Measurements from ENCODE around the gene FANCE. TPM values are rescaled to one million over a fixed set of nuclear protein-coding genes. Genes with fewer than 3 reads are reported as not detected.

The FANCE gene
- total RNA-seq, 3 donors from 2014 or later: 9.7 to 12.6 (median 10.8) TPM

GRCh38 chr6:35426074-35426473 is 26.1 kb upstream of the FANCE start:
- Histone ChIP-seq H3K27ac (no peak overlapping the region), H3K4me3 (no peak overlapping the region), H3K4me1 (no peaks in the 10 kb centered on the region), H3K36me3 (peaks cover 4% of the 10 kb centered on the region), H3K27me3 (no peaks in the 10 kb centered on the region), H3K9me3 (peaks cover 13 to 16% of the 10 kb centered on the region in 2 donors)
- no peak for DNase-seq (ENCODE audit: low spot score in 2 of 2)
- intact Hi-C loops (cut with DNase I; ENCODE audit: low total_unique reads): no loop called here
- TF ChIP-seq POLR2A (IDR thresholded peaks at IDR 0.05) (no peak), CTCF (IDR thresholded peaks at IDR 0.05) (no peak), POLR2AphosphoS5 (IDR thresholded peaks at IDR 0.05) (no peak)

GRCh38 chr6:35427435-35427834 is 24.7 kb upstream of the FANCE start:
- Histone ChIP-seq H3K4me3 (no peak overlapping the region), H3K27me3 (no peaks in the 10 kb centered on the region), H3K27ac (no peak overlapping the region), H3K4me1 (no peaks in the 10 kb centered on the region), H3K9me3 (peaks cover 13 to 16% of the 10 kb centered on the region in 2 donors), H3K36me3 (peaks cover 4% of the 10 kb centered on the region)
- intact Hi-C loops (cut with DNase I; ENCODE audit: low total_unique reads): no loop called here
- DNase-seq (ENCODE audit: low spot score in 2 of 2): no peak
- TF ChIP-seq POLR2AphosphoS5 (IDR thresholded peaks at IDR 0.05) (no peak), POLR2A (IDR thresholded peaks at IDR 0.05) (no peak), CTCF (IDR thresholded peaks at IDR 0.05) (no peak)

GRCh38 chr6:35427851-35428321 is 24.3 kb upstream of the FANCE start:
- Histone ChIP-seq H3K4me3 (no peak overlapping the region), H3K27ac (no peak overlapping the region), H3K36me3 (peaks cover 4% of the 10 kb centered on the region), H3K4me1 (no peaks in the 10 kb centered on the region), H3K27me3 (no peaks in the 10 kb centered on the region), H3K9me3 (peaks cover 13 to 16% of the 10 kb centered on the region in 2 donors)
- DNase-seq (ENCODE audit: low spot score in 2 of 2): no peak
- TF ChIP-seq POLR2A (IDR thresholded peaks at IDR 0.05): no peak
- TF ChIP-seq POLR2AphosphoS5 (IDR thresholded peaks at IDR 0.05): no peak
- TF ChIP-seq CTCF (IDR thresholded peaks at IDR 0.05): no peak
- intact Hi-C loops (cut with DNase I; ENCODE audit: low total_unique reads): no loop called here

GRCh38 chr6:35428421-35429149 is 23.6 kb upstream of the FANCE start:
- TF ChIP-seq POLR2AphosphoS5 (IDR thresholded peaks at IDR 0.05) (no peak), POLR2A (IDR thresholded peaks at IDR 0.05) (no peak), CTCF (IDR thresholded peaks at IDR 0.05) (no peak)
- no peak for DNase-seq (ENCODE audit: low spot score in 2 of 2)
- H3K4me1 ChIP-seq: no peaks in the 10 kb centered on the region
- peaks cover 13 to 16% of the 10 kb centered on the region in 2 donors for H3K9me3 ChIP-seq
- no peak overlapping the region for H3K27ac ChIP-seq
- intact Hi-C loops (cut with DNase I; ENCODE audit: low total_unique reads): no loop called here
- H3K36me3 ChIP-seq: peaks cover 4% of the 10 kb centered on the region
- H3K27me3 ChIP-seq: no peaks in the 10 kb centered on the region
- no peak overlapping the region for H3K4me3 ChIP-seq

GRCh38 chr6:35429463-35429862 is 22.7 kb upstream of the FANCE start:
- Histone ChIP-seq H3K27ac (no peak overlapping the region), H3K27me3 (no peaks in the 10 kb centered on the region), H3K9me3 (peaks cover 13 to 16% of the 10 kb centered on the region in 2 donors), H3K4me3 (no peak overlapping the region), H3K36me3 (no peaks in the 10 kb centered on the region), H3K4me1 (no peaks in the 10 kb centered on the region)
- intact Hi-C loops (cut with DNase I; ENCODE audit: low total_unique reads): no loop called here
- no peak for DNase-seq (ENCODE audit: low spot score in 2 of 2)
- no peak for TF ChIP-seq POLR2A (IDR thresholded peaks at IDR 0.05)
- no peak for TF ChIP-seq POLR2AphosphoS5 (IDR thresholded peaks at IDR 0.05)
- no peak for TF ChIP-seq CTCF (IDR thresholded peaks at IDR 0.05)
